Hepatocyte (in vitro differentiated cells): ENCODE results near the gene ITGA5. TPM values are rescaled to one million over a fixed set of nuclear protein-coding genes. Genes with fewer than 3 reads are reported as not detected.

ENCODE experiments used
- DNase-seq: peaks from one replicate; pipeline ENCODE4 v3.0.0-alpha.2; 2016; ENCODE audit warnings: low spot score
- H2AFZ ChIP-seq: fragments of 200-600 bp; sonication (generic); 2 replicates; pipeline ENCODE4 v1.6.0; 2016; ENCODE audit warnings: antibody characterized with exemption, mild to moderate bottlenecking
- H3K27ac ChIP-seq: fragments of 200-600 bp; sonication (generic); 2 replicates; pipeline ENCODE4 v1.5.1; 2016; ENCODE audit warnings: mild to moderate bottlenecking
- H3K27me3 ChIP-seq: fragments of 200-600 bp; sonication (generic); 2 replicates; pipeline ENCODE4 v1.6.1; 2016
- H3K36me3 ChIP-seq: fragments of 200-600 bp; sonication (generic); replicated peaks from 2 replicates; pipeline ENCODE4 v1.5.1; 2016; ENCODE audit warnings: low read depth; ENCODE audit not compliant: insufficient read depth
- H3K4me1 ChIP-seq: fragments of 200-600 bp; sonication (generic); 2 replicates; pipeline ENCODE4 v1.5.1; 2016; ENCODE audit warnings: mild to moderate bottlenecking, moderate library complexity; ENCODE audit not compliant: insufficient read depth
- H3K4me2 ChIP-seq: fragments of 200-600 bp; sonication (generic); 2 replicates; pipeline ENCODE4 v1.6.0; 2016
- H3K4me3 ChIP-seq: fragments of 200-600 bp; sonication (generic); 2 replicates; pipeline ENCODE4 v1.5.1; 2016; ENCODE audit warnings: mild to moderate bottlenecking
- H3K79me2 ChIP-seq: fragments of 200-600 bp; sonication (generic); 2 replicates; pipeline ENCODE4 v1.6.0; 2017; ENCODE audit warnings: mild to moderate bottlenecking
- H3K9me2 ChIP-seq: fragments of 200-600 bp; sonication (generic); replicated peaks from 2 replicates; pipeline ENCODE4 v1.6.0; 2017; ENCODE audit warnings: mild to moderate bottlenecking; ENCODE audit not compliant: insufficient read depth
- H3K9me3 ChIP-seq: fragments of 200-600 bp; sonication (generic); 2 replicates; pipeline ENCODE4 v1.5.1; 2016; ENCODE audit warnings: low read depth, mild to moderate bottlenecking
- H4K20me1 ChIP-seq: fragments of 200-600 bp; sonication (generic); 2 replicates; pipeline ENCODE4 v1.6.0; 2016; ENCODE audit warnings: mild to moderate bottlenecking; ENCODE audit not compliant: insufficient read depth, poor library complexity, severe bottlenecking
- CTCF ChIP-seq: fragments of 200-600 bp; sonication (generic); IDR thresholded peaks from 2 replicates; pipeline ENCODE4 v1.5.1; 2016; ENCODE audit warnings: antibody characterized with exemption, mild to moderate bottlenecking; ENCODE audit not compliant: poor library complexity
- EZH2 ChIP-seq: fragments of 200-600 bp; sonication (generic); IDR thresholded peaks from 2 replicates; pipeline ENCODE4 v1.6.1; 2016; ENCODE audit warnings: antibody characterized with exemption, mild to moderate bottlenecking, borderline replicate concordance
- EZH2phosphoT487 ChIP-seq: fragments of 200-600 bp; sonication (generic); IDR thresholded peaks from one replicate; pipeline ENCODE4 v1.6.1; 2018; ENCODE audit warnings: antibody characterized with exemption, mild to moderate bottlenecking, low read depth, moderate library complexity; ENCODE audit not compliant: unreplicated experiment, severe bottlenecking
- WGBS: methylation state at CpG from one replicate; pipeline ENCODE4 v1.1.6; 2016; ENCODE audit warnings: low lambda C conversion rate; ENCODE audit errors: missing lambda C conversion rate; 5-methylcytosine and 5-hydroxymethylcytosine counted together
- polyA plus RNA-seq: library from polyadenylated mRNA; unstranded; fragments of >200 nt; fragmentation: Nextera tagmentation; extraction: Ambion mirVana; gene quantifications from 2 replicates; pipeline ENCODE4 v1.2.1, GENCODE V29; 2016
- total RNA-seq: library from RNA; depleted of rRNA; stranded (reverse); fragments of >200 nt; gene quantifications from 2 replicates; pipeline ENCODE4 v1.2.3, GENCODE V29; 2014

The ITGA5 gene
- total and polyA plus RNA-seq, 2 experiments from 2014 or later: 45.7 to 57.2 TPM

GRCh38 chr12:54349036-54349435, 70.0 kb downstream of the ITGA5 start:
- no peaks in the 10 kb centered on the region for H3K9me3 ChIP-seq
- no peak overlapping the region for H3K27ac ChIP-seq
- H3K36me3 ChIP-seq: peaks cover 3% of the 10 kb centered on the region
- H4K20me1 ChIP-seq: no peaks in the 10 kb centered on the region
- no peak overlapping the region for H3K4me2 ChIP-seq
- no peaks in the 10 kb centered on the region for H3K27me3 ChIP-seq
- 82% methylated on average over 4 of the region's 4 CpGs for WGBS
- TF ChIP-seq EZH2phosphoT487 (no peak), EZH2 (no peak), CTCF (no peak)
- no peaks in the 10 kb centered on the region for H3K9me2 ChIP-seq
- H3K4me1 ChIP-seq: peaks cover 29% of the 10 kb centered on the region
- no peak overlapping the region for H3K4me3 ChIP-seq
- no peak overlapping the region for H2AFZ ChIP-seq
- no peak for DNase-seq
- H3K79me2 ChIP-seq: no peaks in the 10 kb centered on the region

Other genes with a start within 250 kb of the ITGA5 start
- gene SMUG1, start 230.3 kb downstream of the ITGA5 start, total RNA-seq: 54.3 and 59.1 TPM in 2 replicates
- 70.3 and 77.9 TPM in 2 replicates for gene SMUG1, start 230.3 kb downstream of the ITGA5 start, polyA plus RNA-seq
- gene CBX5, start 139.1 kb downstream of the ITGA5 start, total RNA-seq: 58.2 and 60.1 TPM in 2 replicates
- gene CBX5, start 139.1 kb downstream of the ITGA5 start, polyA plus RNA-seq: 21.9 and 23.3 TPM in 2 replicates
- gene HNRNPA1, start 138.5 kb downstream of the ITGA5 start, total RNA-seq: 467 and 721 TPM in 2 replicates
- 482 and 531 TPM in 2 replicates for gene HNRNPA1, start 138.5 kb downstream of the ITGA5 start, polyA plus RNA-seq
- gene NFE2, start 118.3 kb downstream of the ITGA5 start, total RNA-seq: 0.44 TPM in 1 of 2 replicates, not detected in the other
- 0.83 TPM in 1 of 2 replicates, not detected in the other for gene NFE2, start 118.3 kb downstream of the ITGA5 start, polyA plus RNA-seq
- gene COPZ1, start 94.1 kb downstream of the ITGA5 start, total RNA-seq: 164 and 220 TPM in 2 replicates
- 207 and 224 TPM in 2 replicates for gene COPZ1, start 94.1 kb downstream of the ITGA5 start, polyA plus RNA-seq
- gene GPR84, start 54.8 kb downstream of the ITGA5 start, total RNA-seq: 0.07 TPM in 1 of 2 replicates, not detected in the other
- gene GPR84, start 54.8 kb downstream of the ITGA5 start, polyA plus RNA-seq: not detected in 2 replicates
- gene ZNF385A, start 34.5 kb downstream of the ITGA5 start, total RNA-seq: 2.2 and 5.6 TPM in 2 replicates
- 4.2 and 4.6 TPM in 2 replicates for gene ZNF385A, start 34.5 kb downstream of the ITGA5 start, polyA plus RNA-seq
- not detected in 2 replicates for gene GTSF1, start 54.3 kb upstream of the ITGA5 start, total RNA-seq
- gene GTSF1, start 54.3 kb upstream of the ITGA5 start, polyA plus RNA-seq: not detected in 2 replicates
- 0.60 and 1.6 TPM in 2 replicates for gene NCKAP1L, start 78.5 kb upstream of the ITGA5 start, total RNA-seq
- gene NCKAP1L, start 78.5 kb upstream of the ITGA5 start, polyA plus RNA-seq: 2.5 TPM in 1 of 2 replicates, not detected in the other
- gene PDE1B, start 130.3 kb upstream of the ITGA5 start, total RNA-seq: 0.10 and 0.60 TPM in 2 replicates
- gene PDE1B, start 130.3 kb upstream of the ITGA5 start, polyA plus RNA-seq: 0.58 TPM in 1 of 2 replicates, not detected in the other
- gene PPP1R1A, start 169.4 kb upstream of the ITGA5 start, total RNA-seq: 14.0 and 19.9 TPM in 2 replicates
- gene PPP1R1A, start 169.4 kb upstream of the ITGA5 start, polyA plus RNA-seq: 26.2 and 43.2 TPM in 2 replicates
- gene LACRT, start 215.6 kb upstream of the ITGA5 start, total RNA-seq: not detected in 2 replicates
- gene LACRT, start 215.6 kb upstream of the ITGA5 start, polyA plus RNA-seq: not detected in 2 replicates
- not detected in 2 replicates for gene DCD, start 229.1 kb upstream of the ITGA5 start, total RNA-seq
- gene DCD, start 229.1 kb upstream of the ITGA5 start, polyA plus RNA-seq: not detected in 2 replicates